GM23338 (cell line): Measurements from ENCODE around the gene OR2J2. TPM values are rescaled to one million over a fixed set of nuclear protein-coding genes. Genes with fewer than 3 reads are reported as not detected.

Experiments used
- ATAC-seq: fragments of 200-7000 bp; cut with Tn5 transposase; 3 replicates; pipeline ENCODE4 v1.9.1; 2020
- DNase-seq: peaks from one replicate; pipeline ENCODE4 v3.0.0-alpha.2; 2015; ENCODE audit warnings: low spot score
- H2AFZ ChIP-seq: fragments of 200-600 bp; sonication (generic); 2 replicates; pipeline ENCODE4 v1.8.0; 2016; ENCODE audit warnings: antibody characterized with exemption, mild to moderate bottlenecking, moderate library complexity
- H3F3A ChIP-seq: fragments of 200-600 bp; sonication (generic); replicated peaks from 2 replicates; pipeline ENCODE4 v1.8.0; 2017; ENCODE audit warnings: antibody characterized with exemption, mixed run types, low read depth
- H3K27ac ChIP-seq: fragments of 200-600 bp; sonication (generic); 2 replicates; pipeline ENCODE4 v1.6.1; 2016; ENCODE audit warnings: low read depth
- H3K27me3 ChIP-seq: fragments of 200-600 bp; sonication (generic); 2 replicates; pipeline ENCODE4 v1.8.0; 2016; ENCODE audit warnings: mild to moderate bottlenecking, mixed run types, moderate library complexity; ENCODE audit not compliant: insufficient read depth
- H3K36me3 ChIP-seq: fragments of 200-600 bp; sonication (generic); 2 replicates; pipeline ENCODE4 v1.8.0; 2016; ENCODE audit warnings: mild to moderate bottlenecking; ENCODE audit not compliant: insufficient read depth
- H3K4me1 ChIP-seq: fragments of 200-600 bp; sonication (generic); 2 replicates; pipeline ENCODE4 v1.8.0; 2016; ENCODE audit warnings: mild to moderate bottlenecking, moderate library complexity; ENCODE audit not compliant: insufficient read depth
- H3K4me2 ChIP-seq: fragments of 200-600 bp; sonication (generic); 2 replicates; pipeline ENCODE4 v1.7.1; 2017; ENCODE audit warnings: mixed run types
- H3K4me3 ChIP-seq: fragments of 200-600 bp; sonication (generic); 2 replicates; pipeline ENCODE4 v1.6.1; 2016; ENCODE audit warnings: mixed run types
- H3K79me2 ChIP-seq: fragments of 200-600 bp; sonication (generic); replicated peaks from 2 replicates; pipeline ENCODE4 v1.8.0; 2017; ENCODE audit warnings: mild to moderate bottlenecking; ENCODE audit not compliant: insufficient read depth
- H3K9me2 ChIP-seq: fragments of 200-600 bp; sonication (generic); 2 replicates; pipeline ENCODE4 v1.8.0; 2017; ENCODE audit not compliant: insufficient read depth
- H4K20me1 ChIP-seq: fragments of 200-600 bp; sonication (generic); replicated peaks from 2 replicates; pipeline ENCODE4 v1.8.0; 2017; ENCODE audit warnings: mild to moderate bottlenecking; ENCODE audit not compliant: insufficient read depth
- H3K27ac Mint-ChIP-seq: 2 replicates; pipeline ENCODE4 v1.8.0; 2020; ENCODE audit warnings: inconsistent platforms, mild to moderate bottlenecking, moderate library complexity, mixed read lengths
- H3K27me3 Mint-ChIP-seq: 3 replicates; pipeline ENCODE4 v1.8.0; 2022; ENCODE audit warnings: low read depth, mild to moderate bottlenecking, moderate library complexity, mixed read lengths, inconsistent platforms; ENCODE audit not compliant: insufficient read depth, poor library complexity
- H3K36me3 Mint-ChIP-seq: 3 replicates; pipeline ENCODE4 v1.8.0; 2021; ENCODE audit warnings: low read depth, mild to moderate bottlenecking, inconsistent platforms, moderate library complexity, mixed read lengths
- H3K4me1 Mint-ChIP-seq: 3 replicates; pipeline ENCODE4 v1.8.0; 2020; ENCODE audit warnings: mild to moderate bottlenecking, inconsistent platforms, mixed read lengths
- H3K4me3 Mint-ChIP-seq: 3 replicates; pipeline ENCODE4 v1.8.0; 2021; ENCODE audit warnings: moderate library complexity, mild to moderate bottlenecking, inconsistent platforms, mixed read lengths
- H3K9me3 Mint-ChIP-seq: 3 replicates; pipeline ENCODE4 v1.8.0; 2020; ENCODE audit warnings: moderate library complexity, mild to moderate bottlenecking, inconsistent platforms, mixed read lengths
- CREB1 ChIP-seq: fragments of 250-450 bp; sonication (Bioruptor Pico); IDR thresholded peaks from 2 replicates; pipeline ENCODE4 v1.5.0; 2020; ENCODE audit warnings: low read depth, mild to moderate bottlenecking, moderate library complexity
- CTCF ChIP-seq, 2 experiments: fragments of 200-600 bp in 1 of 2; sonication (generic) in 1 of 2; conservative IDR thresholded peaks; 2 replicates each; pipeline versions ENCODE4 v1.5.1 to v1.6.1; 2016 to 2017; ENCODE audit warnings: antibody characterized with exemption in 2 of 2, low read depth in 2 of 2, mild to moderate bottlenecking in 2 of 2, moderate library complexity in 1 of 2
- EZH2 ChIP-seq: fragments of 200-600 bp; sonication (generic); IDR thresholded peaks from one replicate; pipeline ENCODE4 v1.8.0; 2017; ENCODE audit warnings: antibody characterized with exemption, mild to moderate bottlenecking, low read depth; ENCODE audit not compliant: unreplicated experiment
- EZH2phosphoT487 ChIP-seq: fragments of 200-600 bp; sonication (generic); IDR thresholded peaks from one replicate; pipeline ENCODE4 v1.8.1; 2018; ENCODE audit warnings: antibody characterized with exemption; ENCODE audit not compliant: unreplicated experiment
- JUNB ChIP-seq: IDR thresholded peaks from one replicate; pipeline ENCODE4 v1.6.1; 2016; ENCODE audit warnings: antibody characterized with exemption; ENCODE audit not compliant: unreplicated experiment
- NANOG ChIP-seq: IDR thresholded peaks from 2 replicates; pipeline ENCODE4 v1.6.1; 2016; ENCODE audit warnings: antibody characterized with exemption, borderline replicate concordance
- POLR2AphosphoS5 ChIP-seq: IDR thresholded peaks from 2 replicates; pipeline ENCODE4 v1.6.1; 2016; ENCODE audit warnings: antibody characterized with exemption, low read depth
- STAT1 ChIP-seq: IDR thresholded peaks from one replicate; pipeline ENCODE4 v1.6.1; 2016; ENCODE audit warnings: antibody characterized with exemption; ENCODE audit not compliant: unreplicated experiment
- ZNF114 ChIP-seq: fragments of 250-450 bp; sonication (Bioruptor Pico); IDR thresholded peaks from 2 replicates; pipeline ENCODE4 v1.5.0; 2020; ENCODE audit warnings: mild to moderate bottlenecking, moderate library complexity
- ZNF331 ChIP-seq: fragments of 250-450 bp; sonication (Bioruptor Pico); IDR thresholded peaks from 2 replicates; pipeline ENCODE4 v1.5.0; 2020; ENCODE audit warnings: low read depth, mild to moderate bottlenecking, moderate library complexity
- ZNF462 ChIP-seq: fragments of 250-450 bp; sonication (Bioruptor Pico); IDR thresholded peaks from 2 replicates; pipeline ENCODE4 v1.5.0; 2020; ENCODE audit warnings: mild to moderate bottlenecking, moderate library complexity
- polyA plus RNA-seq: library from polyadenylated mRNA; unstranded; fragments of >200 nt; fragmentation: Nextera tagmentation; extraction: Ambion mirVana; gene quantifications from 2 replicates; pipeline ENCODE4 v1.2.1, GENCODE V29; 2016
- total RNA-seq: library from RNA; depleted of rRNA; stranded (reverse); fragments of >200 nt; shearing (Covaris generic); gene quantifications from 2 replicates; pipeline ENCODE4 v1.2.3, GENCODE V29; 2014
- TF ChIP-seq, protein P1 (sequence below): IDR thresholded peaks from one replicate; pipeline ENCODE4 v1.6.1; 2018; ENCODE audit warnings: antibody characterized with exemption; ENCODE audit not compliant: unreplicated experiment
- TF ChIP-seq, protein P2 (sequence below): IDR thresholded peaks from 2 replicates; pipeline ENCODE4 v1.6.1; 2016; ENCODE audit warnings: antibody characterized with exemption

Gene OR2J2
- total and polyA plus RNA-seq, 2 experiments from 2014 or later = not detected

DNA sequence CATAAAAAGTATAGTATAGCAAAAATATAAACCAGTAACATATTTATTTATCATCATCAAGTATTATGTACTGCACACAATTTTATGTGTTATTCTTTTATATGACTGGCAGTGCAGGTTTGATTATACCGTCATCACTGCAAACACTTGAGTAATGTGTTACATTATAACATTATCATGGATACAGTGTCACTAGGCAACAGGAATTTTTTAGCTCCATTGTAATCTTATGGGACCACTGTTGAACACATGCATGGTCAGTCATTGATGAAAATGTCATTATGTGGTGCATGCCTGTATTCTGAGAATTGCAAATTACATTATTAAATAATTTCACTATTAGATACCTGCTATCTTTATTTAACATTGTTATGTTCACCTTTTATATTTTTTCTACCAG is 29.1 kb upstream of the OR2J2 start (continued):
- TF ChIP-seq NANOG (no peak), POLR2AphosphoS5 (no peak), ZNF331 (CRISPR knock-in tag) (no peak)

- H4K20me1 ChIP-seq = no peaks in the 10 kb centered on the region
- no peaks in the 10 kb centered on the region for H3K79me2 ChIP-seq
- TF ChIP-seq CTCF (conservative IDR thresholded peaks at IDR 0.05; ENCODE audit: low read depth in 2 of 2) = no peak
- TF ChIP-seq ZNF114 = no peak
- TF ChIP-seq POLR2AphosphoS5 = no peak
- no peak for TF ChIP-seq STAT1
- TF ChIP-seq JUNB = no peak
- no peak for TF ChIP-seq CREB1
- TF ChIP-seq ZNF331 (CRISPR knock-in tag) = no peak
- no peak for TF ChIP-seq ZNF462 (CRISPR knock-in tag)
- TF ChIP-seq NANOG = no peak
- TF ChIP-seq, protein P1, sequence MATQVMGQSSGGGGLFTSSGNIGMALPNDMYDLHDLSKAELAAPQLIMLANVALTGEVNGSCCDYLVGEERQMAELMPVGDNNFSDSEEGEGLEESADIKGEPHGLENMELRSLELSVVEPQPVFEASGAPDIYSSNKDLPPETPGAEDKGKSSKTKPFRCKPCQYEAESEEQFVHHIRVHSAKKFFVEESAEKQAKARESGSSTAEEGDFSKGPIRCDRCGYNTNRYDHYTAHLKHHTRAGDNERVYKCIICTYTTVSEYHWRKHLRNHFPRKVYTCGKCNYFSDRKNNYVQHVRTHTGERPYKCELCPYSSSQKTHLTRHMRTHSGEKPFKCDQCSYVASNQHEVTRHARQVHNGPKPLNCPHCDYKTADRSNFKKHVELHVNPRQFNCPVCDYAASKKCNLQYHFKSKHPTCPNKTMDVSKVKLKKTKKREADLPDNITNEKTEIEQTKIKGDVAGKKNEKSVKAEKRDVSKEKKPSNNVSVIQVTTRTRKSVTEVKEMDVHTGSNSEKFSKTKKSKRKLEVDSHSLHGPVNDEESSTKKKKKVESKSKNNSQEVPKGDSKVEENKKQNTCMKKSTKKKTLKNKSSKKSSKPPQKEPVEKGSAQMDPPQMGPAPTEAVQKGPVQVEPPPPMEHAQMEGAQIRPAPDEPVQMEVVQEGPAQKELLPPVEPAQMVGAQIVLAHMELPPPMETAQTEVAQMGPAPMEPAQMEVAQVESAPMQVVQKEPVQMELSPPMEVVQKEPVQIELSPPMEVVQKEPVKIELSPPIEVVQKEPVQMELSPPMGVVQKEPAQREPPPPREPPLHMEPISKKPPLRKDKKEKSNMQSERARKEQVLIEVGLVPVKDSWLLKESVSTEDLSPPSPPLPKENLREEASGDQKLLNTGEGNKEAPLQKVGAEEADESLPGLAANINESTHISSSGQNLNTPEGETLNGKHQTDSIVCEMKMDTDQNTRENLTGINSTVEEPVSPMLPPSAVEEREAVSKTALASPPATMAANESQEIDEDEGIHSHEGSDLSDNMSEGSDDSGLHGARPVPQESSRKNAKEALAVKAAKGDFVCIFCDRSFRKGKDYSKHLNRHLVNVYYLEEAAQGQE = no peak
- TF ChIP-seq EZH2 = no peak
- TF ChIP-seq, protein P2, sequence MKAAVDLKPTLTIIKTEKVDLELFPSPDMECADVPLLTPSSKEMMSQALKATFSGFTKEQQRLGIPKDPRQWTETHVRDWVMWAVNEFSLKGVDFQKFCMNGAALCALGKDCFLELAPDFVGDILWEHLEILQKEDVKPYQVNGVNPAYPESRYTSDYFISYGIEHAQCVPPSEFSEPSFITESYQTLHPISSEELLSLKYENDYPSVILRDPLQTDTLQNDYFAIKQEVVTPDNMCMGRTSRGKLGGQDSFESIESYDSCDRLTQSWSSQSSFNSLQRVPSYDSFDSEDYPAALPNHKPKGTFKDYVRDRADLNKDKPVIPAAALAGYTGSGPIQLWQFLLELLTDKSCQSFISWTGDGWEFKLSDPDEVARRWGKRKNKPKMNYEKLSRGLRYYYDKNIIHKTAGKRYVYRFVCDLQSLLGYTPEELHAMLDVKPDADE = no peak
- no peak for TF ChIP-seq EZH2phosphoT487
- no peak for DNase-seq
- no peaks in the 10 kb centered on the region for H3K36me3 ChIP-seq
- H3K27ac ChIP-seq = no peak overlapping the region
- H3K27ac Mint-ChIP-seq = no peak overlapping the region
- H3K9me2 ChIP-seq = no peaks in the 10 kb centered on the region
- no peak overlapping the region for H2AFZ ChIP-seq
- no peaks in the 10 kb centered on the region for H3K27me3 ChIP-seq
- ATAC-seq = no peak
- H3K36me3 Mint-ChIP-seq = peaks cover 9% of the 10 kb centered on the region; the same call in 2 of the 3 replicates
- H3K4me2 ChIP-seq = no peak overlapping the region
- peaks cover 26% of the 10 kb centered on the region for H3K9me3 Mint-ChIP-seq
- H3K4me3 ChIP-seq = no peak overlapping the region
- no peaks in the 10 kb centered on the region for H3F3A ChIP-seq
- no peak overlapping the region for H3K4me3 Mint-ChIP-seq
- no peaks in the 10 kb centered on the region for H3K27me3 Mint-ChIP-seq
- no peaks in the 10 kb centered on the region for H3K4me1 Mint-ChIP-seq
- peaks cover 3% of the 10 kb centered on the region; the same call in 1 of the 2 replicates for H3K4me1 ChIP-seq
Observed at GRCh38 chr6:29142309-29142708, 28.4 kb upstream of the OR2J2 start.
